Activated T-cell treated with anti-CD3 and anti-CD28 coated beads for 48 hours (primary cell): Measurements from ENCODE around the gene FAM177B.
"Not testable (repeated sequence)": the region's sequence is repeated elsewhere in the genome, so short reads cannot be mapped to it uniquely, and the experiment has no call there.

Experiments
- DNase-seq: peaks from one replicate; pipeline ENCODE4 v3.0.0-alpha.2; 2020; ENCODE audit warnings: low read depth

FAM177B gene

DNA sequence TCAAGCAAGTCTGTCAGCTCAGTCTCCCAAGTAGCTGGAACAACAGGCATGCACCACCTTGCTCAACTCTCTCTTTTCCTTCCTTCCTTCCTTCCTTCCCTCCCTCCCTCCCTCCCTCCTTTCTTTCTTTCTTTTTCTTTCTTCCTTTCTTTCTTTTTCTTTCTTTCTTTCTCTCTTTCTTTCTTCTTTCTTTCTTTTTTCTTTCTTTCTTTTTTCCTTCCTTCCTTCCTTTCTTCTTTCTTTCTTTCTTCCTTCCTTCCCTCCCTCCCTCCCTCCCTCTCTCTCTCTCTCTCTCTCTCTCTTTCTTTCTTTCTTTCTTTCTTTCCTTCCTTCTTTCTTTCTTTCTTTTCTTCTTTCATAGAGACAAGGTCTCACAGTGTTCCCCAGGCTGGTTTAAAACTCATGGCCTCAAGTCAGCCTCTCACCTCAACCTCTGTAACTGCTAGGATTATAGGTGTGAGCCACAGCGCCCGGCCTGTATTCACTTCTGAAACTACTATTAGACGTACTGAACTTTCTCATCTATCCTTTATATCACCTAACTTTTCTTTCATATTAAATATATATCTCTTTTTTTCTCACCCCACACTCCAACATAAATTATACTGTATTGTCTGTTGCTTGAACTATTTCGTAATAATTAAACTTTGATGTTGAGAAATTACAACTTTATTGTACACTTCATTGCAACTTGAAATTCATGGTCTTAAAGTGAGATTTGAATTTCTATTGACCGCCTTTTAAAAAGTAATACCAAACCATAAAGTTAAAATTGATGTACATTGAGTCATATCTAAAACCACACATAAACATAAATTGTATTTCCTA lies 4.8 kb downstream of the FAM177B start:
- not testable (repeated sequence) for DNase-seq

DNA sequence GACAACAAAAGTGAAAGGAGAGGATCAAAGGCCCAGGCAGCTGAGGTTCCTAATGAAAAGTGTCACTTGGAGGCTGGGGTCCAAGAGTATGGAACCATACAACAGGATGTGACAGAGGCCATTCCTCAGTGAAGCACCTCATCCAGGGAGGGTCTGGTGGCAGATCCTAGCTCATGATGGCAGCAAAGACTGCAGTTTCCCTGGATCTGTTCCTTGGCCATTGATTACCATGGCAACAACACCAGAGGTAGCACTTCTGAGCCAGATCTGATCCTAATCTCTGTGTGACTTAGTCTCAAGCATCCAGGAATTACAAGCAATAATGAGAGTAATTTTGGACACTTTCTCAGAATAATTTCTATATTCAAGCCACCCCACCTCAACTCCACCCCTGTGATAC lies 12.9 kb downstream of the FAM177B start:
- no peak for DNase-seq

DNA sequence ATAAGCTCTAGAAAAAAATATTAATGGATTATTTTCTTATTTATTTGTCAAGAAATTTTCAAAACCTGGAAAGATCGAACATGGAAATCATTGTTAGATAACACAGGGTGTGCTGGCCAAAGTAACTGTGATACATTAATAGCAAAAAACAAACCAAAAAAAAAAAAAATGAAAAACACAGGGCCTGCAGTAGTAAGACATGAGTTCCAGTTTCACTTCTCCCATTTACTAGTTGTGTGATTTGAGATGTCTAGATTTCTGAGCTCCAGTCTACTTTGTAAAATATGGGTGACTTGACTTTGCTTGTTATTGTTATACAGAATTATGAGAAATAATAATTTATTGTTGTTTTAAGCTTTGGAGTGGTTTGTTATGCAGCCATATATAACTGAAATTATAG lies 13.6 kb downstream of the FAM177B start:
- no peak for DNase-seq

DNA sequence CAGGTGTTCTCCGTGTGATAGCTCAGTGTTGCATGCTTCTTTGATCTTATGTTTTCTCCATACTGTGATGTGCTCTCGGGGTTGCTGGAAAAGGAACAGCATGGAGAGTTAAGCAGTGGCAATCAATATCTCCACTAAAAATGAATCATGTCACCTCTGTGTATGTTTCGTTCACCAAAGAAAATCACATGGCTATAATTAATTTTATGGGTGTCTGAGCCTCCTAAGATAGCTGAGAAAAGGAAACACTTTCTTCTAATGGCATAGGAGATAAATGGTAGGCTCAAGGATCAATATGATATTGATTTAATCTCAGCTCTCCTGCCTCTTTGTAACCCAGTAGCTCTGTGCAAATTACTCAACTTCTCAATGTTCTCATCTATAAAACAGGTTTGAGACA lies 14.3 kb downstream of the FAM177B start:
- DNase-seq, result no peak

DNA sequence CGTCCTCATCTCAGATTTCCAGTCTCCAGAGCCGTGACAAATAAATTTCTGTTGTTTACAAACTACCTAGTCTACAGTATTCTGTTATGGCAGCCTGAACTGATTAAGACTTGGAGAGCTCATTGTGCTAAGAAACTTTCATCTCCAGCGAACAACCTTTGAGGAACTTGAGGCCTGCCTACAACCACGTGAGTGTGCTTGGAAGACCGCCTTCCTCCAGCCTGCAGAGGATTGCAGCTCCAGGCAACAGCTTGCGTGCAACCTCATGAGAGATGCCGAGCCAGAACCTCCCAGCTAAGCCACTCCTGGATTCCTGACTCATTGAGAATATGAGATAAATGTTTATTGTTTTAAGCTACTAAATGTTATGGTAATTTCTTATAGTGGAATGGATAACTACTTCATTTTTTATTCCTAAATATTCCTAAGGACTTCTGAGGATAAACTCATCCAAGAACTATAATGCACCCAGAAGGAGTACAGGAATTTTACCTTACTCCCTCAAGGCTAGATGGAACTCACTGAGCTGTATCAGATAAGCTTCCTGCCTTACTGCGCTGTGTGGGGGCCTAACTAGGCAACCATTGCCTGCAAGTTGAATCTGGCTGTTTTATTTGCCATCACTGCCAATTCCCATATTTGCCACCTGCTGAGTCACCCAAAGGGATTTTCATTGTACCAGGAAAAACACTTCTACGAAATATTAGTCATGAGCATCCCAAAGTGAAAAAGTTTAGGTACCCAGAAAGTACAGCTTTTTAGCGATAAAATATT lies 17.6 kb downstream of the FAM177B start:
- DNase-seq, result no peak

DNA sequence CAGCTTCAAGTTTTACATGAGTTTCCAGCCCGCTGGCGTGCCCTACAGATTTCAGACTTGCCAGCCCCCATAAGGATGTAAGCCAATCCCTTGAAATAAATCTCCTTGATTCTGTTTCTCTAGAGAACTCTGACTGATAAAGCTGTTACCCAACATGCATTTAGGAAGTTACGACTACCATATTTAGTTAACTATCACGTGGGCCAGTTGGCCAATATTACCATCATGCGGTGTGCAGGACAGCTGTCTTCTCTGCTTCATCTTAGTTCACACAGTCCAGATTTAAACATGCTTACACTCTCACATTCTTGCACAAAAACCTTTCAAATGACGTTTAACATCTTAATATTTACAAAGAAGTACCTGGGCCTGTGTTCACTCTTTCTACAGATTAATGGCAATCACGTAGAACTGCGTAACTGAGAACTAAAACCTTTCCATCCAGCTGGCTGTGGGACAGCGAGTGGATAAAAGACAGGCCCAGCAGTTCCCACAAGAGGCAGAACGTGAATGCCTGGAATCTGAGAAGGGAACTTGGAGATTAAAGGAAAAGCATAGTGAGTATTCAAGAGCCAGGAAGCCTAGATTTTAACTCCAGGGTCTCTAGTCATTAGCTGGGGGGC lies 20.8 kb downstream of the FAM177B start:
- no peak for DNase-seq

DNA sequence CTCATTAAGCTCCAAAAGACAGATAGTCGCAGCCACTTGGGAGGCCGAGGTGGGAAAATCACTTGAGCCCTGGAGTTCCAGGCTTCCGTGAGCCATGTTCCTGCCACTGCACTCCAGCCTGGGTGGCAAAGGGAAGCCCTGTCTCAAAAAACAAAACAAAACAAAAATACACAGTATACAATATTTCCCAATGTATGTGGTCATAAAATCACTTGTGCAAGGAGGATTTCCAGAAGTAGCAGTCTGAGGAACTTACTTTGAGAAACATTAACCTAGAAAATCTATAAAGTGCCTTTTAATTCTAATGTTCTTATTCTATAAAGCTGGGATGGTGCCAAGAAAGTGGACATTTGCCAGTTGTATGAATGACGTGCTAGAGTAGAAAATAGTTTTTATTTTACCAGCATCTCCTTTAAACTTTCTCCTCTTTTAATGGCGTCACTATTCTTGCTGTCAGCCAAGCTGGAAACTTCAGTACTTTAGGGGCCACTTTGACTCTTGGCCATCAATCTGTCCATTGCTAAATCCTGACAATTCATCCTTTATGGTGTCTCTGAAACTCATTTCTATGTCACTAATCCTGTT lies 22.5 kb downstream of the FAM177B start:
- DNase-seq, result no peak

DNA sequence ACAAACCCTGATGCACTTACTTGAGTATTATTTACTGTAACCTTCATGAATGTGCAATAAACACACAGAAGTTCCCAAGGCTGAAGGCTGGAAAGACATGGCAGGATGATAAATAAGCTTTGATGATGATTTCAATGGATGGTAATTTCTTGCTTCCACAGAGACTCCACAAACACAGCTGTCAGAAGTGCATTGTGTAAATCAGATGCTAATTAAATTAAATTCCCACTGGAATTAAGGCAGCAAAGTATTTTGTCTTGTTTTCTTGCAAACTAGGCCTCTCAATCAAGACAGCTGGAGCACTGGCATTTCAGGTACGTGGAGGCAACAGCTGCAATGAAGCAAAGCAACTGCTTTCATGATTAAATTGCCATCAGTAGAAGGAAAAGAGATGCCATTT lies 24.1 kb downstream of the FAM177B start:
- DNase-seq, result no peak

DNA sequence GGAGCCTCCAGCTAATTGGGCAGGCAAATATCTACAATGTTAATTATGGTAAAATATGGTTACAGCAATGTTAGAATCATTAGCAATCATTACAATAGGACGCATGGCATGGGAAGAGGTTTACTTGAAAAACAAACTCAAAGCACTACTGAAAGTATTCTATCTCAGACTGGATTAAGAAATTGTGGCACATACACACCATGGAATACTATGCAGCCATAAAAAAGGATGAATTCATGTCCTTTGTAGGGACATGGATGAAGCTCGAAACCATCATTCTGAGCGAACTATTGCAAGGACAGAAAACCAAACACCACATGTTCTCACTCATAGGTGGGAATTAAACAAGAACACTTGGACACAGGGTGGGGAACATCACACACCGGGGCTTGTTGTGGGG lies 25.2 kb downstream of the FAM177B start:
- not testable (repeated sequence) for DNase-seq

DNA sequence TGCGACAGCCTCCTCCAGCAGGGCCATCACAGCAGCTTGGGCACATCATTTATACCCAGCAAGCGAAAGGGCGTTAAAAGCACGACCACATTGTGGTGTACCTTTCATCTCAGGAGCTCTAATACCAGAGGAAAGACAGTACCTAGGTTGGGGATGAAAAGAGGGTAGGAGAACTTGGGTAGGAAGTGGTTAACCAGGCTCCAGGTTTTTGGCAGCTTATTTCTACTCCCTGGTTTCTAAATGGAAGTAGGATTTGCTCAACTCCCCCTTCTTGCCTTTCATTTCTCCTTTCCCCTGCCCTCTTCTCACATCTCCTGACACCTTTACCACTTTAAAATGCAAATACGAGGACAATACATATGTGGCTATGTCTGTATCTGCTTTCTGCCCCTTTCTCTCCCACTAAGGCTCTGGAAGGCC lies 30.2 kb downstream of the FAM177B start:
- no peak for DNase-seq

DNA sequence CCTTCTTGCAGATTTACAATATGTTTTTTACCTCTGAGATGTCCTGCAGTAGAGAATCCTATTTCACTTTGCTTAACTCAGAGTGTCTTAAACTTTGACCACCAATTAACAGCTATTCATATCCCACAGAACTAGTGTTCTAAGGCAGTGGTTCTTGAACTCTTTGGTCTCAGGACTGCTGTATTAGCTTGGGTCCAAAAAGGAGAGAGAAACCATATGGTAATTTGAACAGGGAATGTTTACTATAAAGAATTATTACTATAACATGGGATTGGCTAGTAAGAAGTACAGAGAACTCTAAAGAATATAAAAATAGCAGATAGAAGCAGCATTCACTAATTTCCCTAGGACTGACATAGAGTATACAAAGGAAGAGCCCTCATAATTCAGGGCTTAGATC lies 31.6 kb downstream of the FAM177B start:
- DNase-seq, result no peak

DNA sequence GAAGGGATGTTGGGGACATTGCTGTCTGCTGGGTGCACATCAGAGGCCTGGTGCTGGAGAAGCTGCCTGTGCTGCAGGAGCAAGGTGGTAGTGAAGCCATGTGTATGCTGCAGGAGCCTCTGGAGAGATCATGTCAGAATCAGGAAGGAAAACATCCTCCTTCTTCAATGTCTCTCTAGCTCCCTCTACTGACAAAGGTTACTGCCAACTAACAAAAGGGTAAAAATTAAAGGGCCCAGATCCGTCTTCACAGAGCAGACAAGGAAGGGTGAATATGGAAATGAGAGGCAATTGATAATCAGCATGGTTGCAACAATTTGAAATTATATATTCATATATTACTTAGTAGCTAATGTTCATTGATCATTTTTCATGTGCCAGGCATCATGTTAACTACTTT lies 32.2 kb downstream of the FAM177B start:
- DNase-seq, result no peak

DNA sequence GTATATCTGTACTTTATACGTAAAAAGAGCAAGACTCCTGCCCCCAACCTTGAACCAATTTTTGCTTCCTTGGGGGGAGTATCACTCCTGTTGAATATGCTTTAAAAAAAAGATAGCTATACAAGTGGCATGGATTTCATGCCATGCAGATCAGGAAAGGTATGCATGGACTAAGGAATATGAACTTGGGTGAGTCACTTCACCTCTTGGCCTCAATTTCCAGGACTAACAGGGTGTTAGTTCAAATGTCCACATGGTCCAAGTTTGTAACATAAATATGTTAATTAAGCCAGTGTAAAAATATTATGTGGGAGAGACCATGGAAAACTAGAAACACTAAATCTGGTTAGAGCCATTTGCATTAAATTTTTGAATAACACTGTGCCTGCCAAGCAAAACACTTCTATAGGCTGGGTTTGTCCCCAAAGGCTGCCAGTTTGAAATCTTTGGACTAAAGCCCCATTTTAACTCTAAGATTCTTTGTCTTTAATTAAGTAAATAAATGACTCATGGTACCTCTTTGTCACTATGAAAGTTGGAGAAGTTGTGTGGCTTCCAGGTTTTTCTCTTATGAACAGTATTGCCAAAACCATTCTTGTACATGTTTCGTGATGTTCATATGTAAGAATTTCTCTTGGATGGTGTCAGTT lies 33.1 kb downstream of the FAM177B start:
- DNase-seq, result no peak

DNA sequence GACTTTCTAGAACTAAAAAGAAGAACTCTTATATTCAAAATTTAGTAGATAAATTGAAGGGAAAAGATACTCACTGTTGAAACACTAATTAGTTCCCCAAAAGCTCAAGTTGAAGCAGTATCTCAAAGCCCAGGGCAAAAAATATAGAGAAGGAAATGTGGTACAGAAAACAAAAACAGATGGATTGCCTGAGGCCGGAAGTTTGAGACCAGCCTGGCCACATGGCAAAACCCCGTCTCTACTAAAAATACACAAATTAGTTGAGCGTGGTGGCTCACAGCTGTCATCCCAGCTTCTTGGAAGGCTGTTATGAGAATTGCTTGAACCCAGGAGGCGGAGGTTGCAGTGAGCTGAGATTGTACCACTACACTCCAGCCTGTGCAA lies 36.0 kb downstream of the FAM177B start:
- DNase-seq, result no peak

DNA sequence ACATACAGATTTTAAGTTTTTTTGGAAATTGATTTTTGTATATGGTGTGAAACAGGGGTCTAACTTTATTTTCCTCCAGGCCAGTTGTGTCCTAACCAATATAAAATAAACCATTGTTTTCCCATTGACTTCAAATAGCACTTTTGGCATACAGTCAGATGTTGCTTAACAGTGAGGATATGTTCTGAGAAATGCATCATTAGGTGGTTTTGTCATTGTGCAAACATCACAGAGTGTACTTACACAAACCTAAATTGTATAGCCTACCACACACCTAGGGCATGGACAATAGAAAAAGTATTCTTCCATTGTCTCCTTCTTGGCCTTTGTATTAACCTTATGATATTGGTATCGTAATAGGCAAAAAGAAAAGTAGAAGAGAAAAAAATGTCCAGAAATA lies 40.5 kb downstream of the FAM177B start:
- DNase-seq, result no peak

DNA sequence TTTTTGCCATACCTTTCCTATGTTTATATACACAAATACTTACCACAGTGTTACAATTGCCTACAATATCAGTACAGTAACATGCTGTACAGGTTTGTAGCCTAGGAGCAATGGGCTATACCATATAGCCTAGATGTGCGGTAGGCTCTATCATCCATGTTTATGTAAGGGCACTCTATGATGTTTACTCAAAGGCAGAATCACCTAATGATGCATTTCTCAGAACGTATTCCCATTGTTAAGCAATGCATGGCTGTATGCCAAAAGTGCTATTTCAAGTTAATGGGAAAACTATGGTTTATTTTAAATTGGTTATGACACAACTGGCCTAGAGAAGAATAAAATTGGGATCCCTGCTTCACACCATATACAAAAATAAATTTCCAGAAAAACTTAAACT lies 41.0 kb downstream of the FAM177B start:
- no peak for DNase-seq

DNA sequence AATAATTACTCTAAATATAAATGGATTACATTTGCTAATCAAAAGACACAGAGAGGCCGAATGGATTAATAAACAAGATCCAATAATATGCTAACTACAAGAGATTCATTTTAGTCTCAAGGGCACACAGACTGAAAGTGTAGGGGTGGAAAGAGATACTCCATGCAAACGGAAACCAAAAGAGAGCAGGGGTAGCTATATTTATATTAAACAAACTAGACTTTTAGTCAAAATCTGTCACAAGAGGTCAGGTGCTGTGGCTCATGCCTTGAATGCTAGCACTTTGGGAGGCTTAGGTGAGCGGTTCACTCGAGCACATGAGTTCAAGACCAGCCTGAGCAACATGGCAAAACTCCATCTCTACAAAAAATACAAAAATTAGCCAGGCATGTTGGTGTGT lies 44.2 kb downstream of the FAM177B start:
- DNase-seq, result no peak

DNA sequence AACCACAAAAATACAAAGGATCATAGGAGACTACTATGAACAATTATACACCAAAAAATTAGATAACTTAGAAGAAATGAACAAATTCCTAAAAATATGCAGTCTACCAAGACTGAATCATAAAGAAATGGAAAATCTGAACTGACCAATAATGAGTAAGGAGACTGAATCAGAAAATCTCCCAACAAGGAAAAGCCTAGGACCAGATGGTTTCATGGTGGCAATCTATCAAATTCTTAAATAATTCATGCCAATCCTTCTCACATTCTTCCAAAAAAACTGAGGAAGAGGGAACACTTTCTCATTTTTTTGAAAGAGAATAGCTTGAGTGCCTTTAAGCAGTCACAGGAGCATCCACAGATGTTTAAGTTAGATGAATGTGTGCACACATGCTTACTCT lies 46.0 kb downstream of the FAM177B start:
- no peak for DNase-seq

DNA sequence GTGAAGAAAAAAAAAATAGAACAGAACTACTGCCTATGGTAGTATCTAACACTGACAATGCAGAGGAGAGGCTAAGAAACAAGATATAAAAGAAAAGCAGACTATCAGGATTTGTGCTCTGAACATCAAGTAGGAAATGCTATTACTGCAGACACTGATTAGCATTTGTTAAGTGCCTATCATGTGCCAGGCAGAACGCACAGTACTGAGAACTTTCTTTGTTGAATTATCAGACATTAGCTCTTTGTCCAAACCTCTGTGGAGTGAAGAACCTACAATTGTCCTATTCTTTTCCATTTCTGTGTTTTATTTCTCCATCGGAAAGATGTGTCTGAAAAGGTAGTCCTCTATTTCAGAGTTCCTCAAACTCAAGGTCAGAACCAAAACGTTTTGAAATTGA lies 47.4 kb downstream of the FAM177B start:
- DNase-seq, result no peak

DNA sequence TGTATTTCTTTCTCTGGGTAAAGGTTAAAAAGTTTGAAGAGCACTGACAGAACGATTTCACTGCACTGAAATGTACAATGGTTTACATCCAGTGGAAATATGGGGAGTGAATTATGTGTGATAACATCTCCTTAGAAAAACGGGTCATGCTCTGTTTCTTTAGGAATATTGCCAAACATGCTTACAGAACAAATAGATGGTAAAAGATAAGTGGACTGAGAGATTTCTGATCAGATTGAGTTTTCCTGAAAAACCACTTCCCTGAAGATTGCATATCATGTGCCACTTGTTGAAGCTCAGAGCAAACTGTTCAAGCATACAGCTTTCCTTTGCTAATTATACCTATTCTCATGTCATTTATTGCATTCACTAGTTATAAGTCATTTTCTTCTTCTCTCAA lies 47.9 kb downstream of the FAM177B start:
- DNase-seq, result no peak

DNA sequence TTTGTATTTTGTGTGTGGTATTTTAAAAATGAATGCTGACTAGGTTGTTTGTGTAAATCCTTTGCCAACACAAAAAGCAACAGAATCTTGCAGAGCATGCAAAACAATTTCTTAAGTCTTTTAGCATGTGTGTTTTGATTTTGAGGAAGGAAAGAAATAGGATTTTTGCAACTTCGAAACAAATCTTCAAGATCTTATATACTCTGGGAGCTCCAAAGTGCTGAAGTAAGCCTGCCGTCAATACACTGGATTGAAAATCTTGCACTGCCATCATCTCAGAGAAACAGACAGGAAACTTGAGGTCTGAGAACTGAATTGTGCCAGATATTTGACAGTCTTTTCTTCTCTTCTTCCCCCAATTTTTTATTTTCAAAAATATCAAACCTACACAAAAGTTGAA lies 48.5 kb downstream of the FAM177B start:
- no peak for DNase-seq

DNA sequence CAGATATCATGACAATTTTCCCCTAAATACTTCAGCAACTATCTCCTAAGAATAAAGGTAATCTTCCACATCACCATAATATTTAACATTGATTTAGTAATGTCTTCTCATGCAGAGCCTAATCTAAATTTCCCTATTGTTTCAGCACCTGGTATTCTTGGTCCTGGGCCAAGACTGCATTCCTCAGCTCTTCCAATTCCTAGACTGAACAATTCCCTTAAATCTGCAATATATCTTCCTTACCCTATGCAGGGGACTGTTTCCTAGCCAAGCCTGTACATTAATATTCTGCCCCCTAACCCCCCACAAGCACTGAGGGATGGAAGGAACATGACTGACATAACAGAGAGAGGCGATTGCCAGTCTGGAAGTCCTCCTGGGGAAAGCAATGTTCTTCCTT lies 49.1 kb downstream of the FAM177B start:
- no peak for DNase-seq
